ENCODE results near the gene CPT1B. TPM values are rescaled to one million over a fixed set of nuclear protein-coding genes. Genes with fewer than 3 reads are reported as not detected.

The CPT1B gene
- total RNA-seq, 2 experiments from 2014 or later, result 59.1 to 68.3 TPM

GRCh38 chr22:50562523-50563412 lies 15.5 kb downstream of the CPT1B start, which contains the start of gene SYCE3:
Gene SYCE3 (minus strand): TSS chr22:50562919. CDS start chr22:50556405, 6,514 bp downstream.
- Mint-ChIP-seq H3K36me3 (ENCODE audit: low read depth) (no peaks in the 10 kb centered on the region), H3K27ac (peak within 1 kb of the TSS; percentile 85), H3K4me3 (peak within 1 kb of the TSS; percentile 96), H3K9me3 (no peaks in the 10 kb centered on the region), H3K4me1 (ENCODE audit: low read depth) (peaks cover 16% of the 10 kb centered on the region), H3K27me3 (no peaks in the 10 kb centered on the region)
- intact Hi-C loops (cut with DNase I, micrococcal nuclease), result loop anchor here (1.0 to 5.0 kb wide), 6 partner anchors 18 to 54 kb away; partner anchors contain the start of genes CHKB (in 1 of the 2), KLHDC7B (in 1 of the 2), NCAPH2 (in 1 of the 2) and SCO2 (in 1 of the 2)
- Histone ChIP-seq H3K27ac (ENCODE audit: low read depth in 1 of 2, low read length in 2 of 2) (no peak within 1 kb of the TSS), H3K9me3 (ENCODE audit: control insufficient read depth in 1 of 2, insufficient read depth in 1 of 2, low read length in 2 of 2) (no peaks in the 10 kb centered on the region), H3K27me3 (ENCODE audit: control insufficient read depth in 1 of 2, insufficient read depth in 2 of 2, low read length in 2 of 2) (no peaks in the 10 kb centered on the region), H3K4me1 (ENCODE audit: insufficient read depth, low read length) (peaks cover 10% of the 10 kb centered on the region), H3K4me3 (ENCODE audit: low read length) (peak within 1 kb of the TSS; percentile 84), H3K36me3 (ENCODE audit: insufficient read depth, low read length) (no peaks in the 10 kb centered on the region)
- ATAC-seq (ENCODE audit: poor library complexity) (peak; percentile 94), DNase-seq (peak; percentile 93 to 99 (median 96))
- ChIA-PET POLR2A (interaction anchor here (0.6 to 4.2 kb wide), 16 partner anchors 14 to 371 kb away, joined by 3 to 56 read pairs (median 6); partner anchors contain the start of genes CHKB, LMF2, MAPK8IP2 and NCAPH2), CTCF (interaction anchor here (0.6 to 3.7 kb wide), 24 partner anchors 9 to 318 kb away, joined by 3 to 70 read pairs (median 5); partner anchors contain the start of genes ARSA, CPT1B, KLHDC7B and LMF2)
- TF ChIP-seq CTCF (IDR thresholded peaks at IDR 0.05), result peak; percentile 84

DNA sequence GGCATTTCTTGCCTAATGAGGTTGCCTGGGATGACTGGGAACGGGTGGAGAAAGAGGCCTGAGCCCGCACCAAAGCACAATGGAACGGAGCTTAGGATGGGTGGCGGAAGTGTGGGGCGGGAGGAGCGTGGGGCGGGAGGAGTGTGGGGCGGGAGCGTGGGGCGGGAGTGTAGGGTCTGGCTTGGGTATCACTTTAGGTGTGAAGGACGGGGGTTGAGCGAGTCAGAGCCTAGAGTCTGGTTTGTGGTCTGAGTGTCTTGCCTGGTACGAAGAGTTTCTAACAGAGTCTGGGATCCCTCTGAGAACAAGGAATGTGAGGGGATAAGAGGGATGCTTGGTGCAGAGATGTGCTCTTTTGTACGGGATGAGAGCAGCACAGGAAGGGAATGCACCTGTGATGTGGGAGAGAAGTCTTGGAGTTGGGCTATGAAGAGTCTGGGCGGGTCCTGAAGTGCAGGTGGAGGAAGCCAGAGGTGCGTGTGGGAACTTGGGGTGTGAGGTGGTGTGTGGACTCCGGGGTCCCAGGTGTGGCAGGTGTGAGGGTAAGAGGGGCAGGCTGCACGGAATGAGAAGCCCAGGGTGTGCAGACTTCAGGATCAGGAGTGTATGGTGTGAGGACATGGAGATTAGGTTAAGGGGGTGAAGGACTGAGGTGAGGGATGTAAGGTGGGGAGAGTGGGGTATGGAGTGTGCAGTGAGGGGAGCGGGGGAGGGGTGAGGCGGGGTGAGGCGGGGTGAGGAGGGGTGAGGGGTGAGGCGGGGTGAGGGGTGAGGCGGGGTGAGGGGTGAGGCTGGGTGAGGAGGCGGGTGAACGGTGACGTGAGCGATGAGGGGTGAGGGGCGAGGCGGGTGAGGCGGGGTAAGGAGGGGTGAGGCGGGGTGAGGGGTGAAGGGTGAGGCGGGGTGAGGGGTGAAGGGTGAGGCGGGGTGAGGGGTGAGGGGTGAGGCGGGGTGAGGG lies 16.5 kb downstream of the CPT1B start:
- peaks cover 10% of the 10 kb centered on the region for H3K4me1 ChIP-seq (ENCODE audit: insufficient read depth, low read length)
- H3K27me3 Mint-ChIP-seq, result no peaks in the 10 kb centered on the region
- ATAC-seq (ENCODE audit: poor library complexity) (no peak), DNase-seq (peak in 2 of 14 experiments; percentile 41 to 43)
- no peaks in the 10 kb centered on the region for H3K27me3 ChIP-seq (ENCODE audit: control insufficient read depth in 1 of 2, insufficient read depth in 2 of 2, low read length in 2 of 2)
- no peaks in the 10 kb centered on the region for H3K9me3 ChIP-seq (ENCODE audit: control insufficient read depth in 1 of 2, insufficient read depth in 1 of 2, low read length in 2 of 2)
- POLR2A ChIA-PET, result no interaction called here
- H3K36me3 ChIP-seq (ENCODE audit: insufficient read depth, low read length), result no peaks in the 10 kb centered on the region
- no peak overlapping the region for H3K4me3 ChIP-seq (ENCODE audit: low read length)
- H3K27ac Mint-ChIP-seq, result no peak overlapping the region
- TF ChIP-seq CTCF (IDR thresholded peaks at IDR 0.05), result no peak
- CTCF ChIA-PET, result interaction anchor here (1.3 kb wide), 1 partner anchor 16 kb away, joined by 3 read pairs; the partner anchor contains the start of gene KLHDC7B
- H3K36me3 Mint-ChIP-seq (ENCODE audit: low read depth), result no peaks in the 10 kb centered on the region
- H3K4me3 Mint-ChIP-seq, result peak overlapping the region; percentile 78
- no peak overlapping the region for H3K27ac ChIP-seq (ENCODE audit: low read depth in 1 of 2, low read length in 2 of 2)
- intact Hi-C loops (cut with DNase I, micrococcal nuclease), result loop anchor here (1.0 to 5.0 kb wide), 5 partner anchors 17 to 35 kb away; partner anchors contain the start of genes CHKB (in 1 of the 2), KLHDC7B (in 1 of the 2) and SCO2 (in 1 of the 2)
- H3K4me1 Mint-ChIP-seq (ENCODE audit: low read depth), result peaks cover 16% of the 10 kb centered on the region
- H3K9me3 Mint-ChIP-seq, result no peaks in the 10 kb centered on the region

Measured in CD4-positive, alpha-beta T cell (primary cell).